ENCODE data around the gene C19orf25.

C19orf25 gene

GRCh38 chr19:1478934-1479707 is at the start of gene C19orf25:
Gene C19orf25 (minus strand): TSS chr19:1479215. CDS start chr19:1478903, 312 bp downstream.
- Histone ChIP-seq H3K4me1 (ENCODE audit: control insufficient read depth in 1 of 2, insufficient read depth in 2 of 2, low read length in 2 of 2) (peaks cover 0 to 7% of the 10 kb centered on the region in 2 donors), H3K9me3 (ENCODE audit: control insufficient read depth in 1 of 2, low read length in 2 of 2) (no peaks in the 10 kb centered on the region), H3K27ac (ENCODE audit: low read depth, low read length) (peak within 1 kb of the TSS; percentile 75), H3K4me3 (ENCODE audit: low read depth in 1 of 2, low read length in 2 of 2) (peak within 1 kb of the TSS; percentile 81 to 84), H3K27me3 (ENCODE audit: control insufficient read depth in 1 of 2, insufficient read depth in 2 of 2, low read length in 2 of 2) (no peaks in the 10 kb centered on the region), H3K9ac (ENCODE audit: low read depth in 1 of 2, low read length in 2 of 2) (peak within 1 kb of the TSS; percentile 65 to 90), H3K36me3 (ENCODE audit: control insufficient read depth in 1 of 2, insufficient read depth in 2 of 2, low read length in 2 of 2) (peaks cover 9 to 12% of the 10 kb centered on the region in 2 donors)

GRCh38 chr19:1527650-1528309 is 48.8 kb upstream of the C19orf25 start:
- H3K27me3 ChIP-seq (ENCODE audit: control insufficient read depth in 1 of 2, insufficient read depth in 2 of 2, low read length in 2 of 2), result peaks cover 30 to 39% of the 10 kb centered on the region in 2 donors
- H3K4me3 ChIP-seq (ENCODE audit: low read depth in 1 of 2, low read length in 2 of 2), result no peak overlapping the region

GRCh38 chr19:1526979-1527649 is 48.1 kb upstream of the C19orf25 start:
- Histone ChIP-seq H3K4me3 (ENCODE audit: low read depth in 1 of 2, low read length in 2 of 2) (no peak overlapping the region), H3K9ac (ENCODE audit: low read depth in 1 of 2, low read length in 2 of 2) (no peak overlapping the region), H3K9me3 (ENCODE audit: control insufficient read depth in 1 of 2, low read length in 2 of 2) (no peaks in the 10 kb centered on the region), H3K27ac (ENCODE audit: low read depth, low read length) (no peak overlapping the region), H3K4me1 (ENCODE audit: control insufficient read depth in 1 of 2, insufficient read depth in 2 of 2, low read length in 2 of 2) (no peaks in the 10 kb centered on the region), H3K27me3 (ENCODE audit: control insufficient read depth in 1 of 2, insufficient read depth in 2 of 2, low read length in 2 of 2) (peaks cover 31 to 42% of the 10 kb centered on the region in 2 donors), H3K36me3 (ENCODE audit: control insufficient read depth in 1 of 2, insufficient read depth in 2 of 2, low read length in 2 of 2) (no peaks in the 10 kb centered on the region)

More at GRCh38 chr19:1527650-1528309, 48.8 kb upstream of the C19orf25 start:
- Histone ChIP-seq H3K36me3 (ENCODE audit: control insufficient read depth in 1 of 2, insufficient read depth in 2 of 2, low read length in 2 of 2) (no peaks in the 10 kb centered on the region), H3K27ac (ENCODE audit: low read depth, low read length) (no peak overlapping the region), H3K9me3 (ENCODE audit: control insufficient read depth in 1 of 2, low read length in 2 of 2) (no peaks in the 10 kb centered on the region), H3K4me1 (ENCODE audit: control insufficient read depth in 1 of 2, insufficient read depth in 2 of 2, low read length in 2 of 2) (no peaks in the 10 kb centered on the region), H3K9ac (ENCODE audit: low read depth in 1 of 2, low read length in 2 of 2) (no peak overlapping the region)

- Histone ChIP-seq H3K36me3 (ENCODE audit: control insufficient read depth in 1 of 2, insufficient read depth in 2 of 2, low read length in 2 of 2) (no peaks in the 10 kb centered on the region), H3K4me3 (ENCODE audit: low read depth in 1 of 2, low read length in 2 of 2) (no peak overlapping the region), H3K4me1 (ENCODE audit: control insufficient read depth in 1 of 2, insufficient read depth in 2 of 2, low read length in 2 of 2) (no peaks in the 10 kb centered on the region), H3K27me3 (ENCODE audit: control insufficient read depth in 1 of 2, insufficient read depth in 2 of 2, low read length in 2 of 2) (peaks cover 31 to 49% of the 10 kb centered on the region in 2 donors), H3K9ac (ENCODE audit: low read depth in 1 of 2, low read length in 2 of 2) (no peak overlapping the region), H3K9me3 (ENCODE audit: control insufficient read depth in 1 of 2, low read length in 2 of 2) (no peaks in the 10 kb centered on the region), H3K27ac (ENCODE audit: low read depth, low read length) (no peak overlapping the region)
Measured at GRCh38 chr19:1526066-1526778, 47.2 kb upstream of the C19orf25 start.

- Histone ChIP-seq H3K4me1 (ENCODE audit: control insufficient read depth in 1 of 2, insufficient read depth in 2 of 2, low read length in 2 of 2) (no peaks in the 10 kb centered on the region), H3K4me3 (ENCODE audit: low read depth in 1 of 2, low read length in 2 of 2) (no peak overlapping the region), H3K9me3 (ENCODE audit: control insufficient read depth in 1 of 2, low read length in 2 of 2) (no peaks in the 10 kb centered on the region), H3K27me3 (ENCODE audit: control insufficient read depth in 1 of 2, insufficient read depth in 2 of 2, low read length in 2 of 2) (peaks cover 31 to 49% of the 10 kb centered on the region in 2 donors), H3K9ac (ENCODE audit: low read depth in 1 of 2, low read length in 2 of 2) (no peak overlapping the region), H3K27ac (ENCODE audit: low read depth, low read length) (no peak overlapping the region), H3K36me3 (ENCODE audit: control insufficient read depth in 1 of 2, insufficient read depth in 2 of 2, low read length in 2 of 2) (no peaks in the 10 kb centered on the region)
Measured at GRCh38 chr19:1525343-1525742, 46.3 kb upstream of the C19orf25 start.

- Histone ChIP-seq H3K27ac (ENCODE audit: low read depth, low read length) (no peak overlapping the region), H3K4me1 (ENCODE audit: control insufficient read depth in 1 of 2, insufficient read depth in 2 of 2, low read length in 2 of 2) (no peaks in the 10 kb centered on the region), H3K27me3 (ENCODE audit: control insufficient read depth in 1 of 2, insufficient read depth in 2 of 2, low read length in 2 of 2) (peaks cover 31 to 49% of the 10 kb centered on the region in 2 donors), H3K36me3 (ENCODE audit: control insufficient read depth in 1 of 2, insufficient read depth in 2 of 2, low read length in 2 of 2) (no peaks in the 10 kb centered on the region), H3K9me3 (ENCODE audit: control insufficient read depth in 1 of 2, low read length in 2 of 2) (no peaks in the 10 kb centered on the region), H3K9ac (ENCODE audit: low read depth in 1 of 2, low read length in 2 of 2) (no peak overlapping the region), H3K4me3 (ENCODE audit: low read depth in 1 of 2, low read length in 2 of 2) (no peak overlapping the region)
Measured at GRCh38 chr19:1524972-1525325, 45.9 kb upstream of the C19orf25 start.

- Histone ChIP-seq H3K36me3 (ENCODE audit: control insufficient read depth in 1 of 2, insufficient read depth in 2 of 2, low read length in 2 of 2) (no peaks in the 10 kb centered on the region), H3K27me3 (ENCODE audit: control insufficient read depth in 1 of 2, insufficient read depth in 2 of 2, low read length in 2 of 2) (peaks cover 31 to 49% of the 10 kb centered on the region in 2 donors), H3K4me3 (ENCODE audit: low read depth in 1 of 2, low read length in 2 of 2) (no peak overlapping the region), H3K4me1 (ENCODE audit: control insufficient read depth in 1 of 2, insufficient read depth in 2 of 2, low read length in 2 of 2) (no peaks in the 10 kb centered on the region), H3K9me3 (ENCODE audit: control insufficient read depth in 1 of 2, low read length in 2 of 2) (no peaks in the 10 kb centered on the region), H3K9ac (ENCODE audit: low read depth in 1 of 2, low read length in 2 of 2) (no peak overlapping the region), H3K27ac (ENCODE audit: low read depth, low read length) (no peak overlapping the region)
Measured at GRCh38 chr19:1524287-1524971, 45.4 kb upstream of the C19orf25 start.

GRCh38 chr19:1523412-1524286 is 44.6 kb upstream of the C19orf25 start, which contains the start of gene PLK5:
Gene PLK5 (plus strand): TSS chr19:1524077. CDS start chr19:1526997, 2,920 bp downstream.
- H3K9ac ChIP-seq (ENCODE audit: low read depth in 1 of 2, low read length in 2 of 2), result no peak within 1 kb of the TSS
- H3K4me3 ChIP-seq (ENCODE audit: low read depth in 1 of 2, low read length in 2 of 2), result no peak within 1 kb of the TSS
- H3K27me3 ChIP-seq (ENCODE audit: control insufficient read depth in 1 of 2, insufficient read depth in 2 of 2, low read length in 2 of 2), result peaks cover 31 to 47% of the 10 kb centered on the region in 2 donors

GRCh38 chr19:1522838-1523237 is 43.8 kb upstream of the C19orf25 start:
- no peaks in the 10 kb centered on the region for H3K36me3 ChIP-seq (ENCODE audit: control insufficient read depth in 1 of 2, insufficient read depth in 2 of 2, low read length in 2 of 2)

More at GRCh38 chr19:1523412-1524286, 44.6 kb upstream of the C19orf25 start, which contains the start of gene PLK5:
- no peaks in the 10 kb centered on the region for H3K9me3 ChIP-seq (ENCODE audit: control insufficient read depth in 1 of 2, low read length in 2 of 2)
- H3K4me1 ChIP-seq (ENCODE audit: control insufficient read depth in 1 of 2, insufficient read depth in 2 of 2, low read length in 2 of 2), result no peaks in the 10 kb centered on the region
- H3K36me3 ChIP-seq (ENCODE audit: control insufficient read depth in 1 of 2, insufficient read depth in 2 of 2, low read length in 2 of 2), result no peaks in the 10 kb centered on the region
- H3K27ac ChIP-seq (ENCODE audit: low read depth, low read length), result no peak within 1 kb of the TSS

More at GRCh38 chr19:1522838-1523237, 43.8 kb upstream of the C19orf25 start:
- Histone ChIP-seq H3K9me3 (ENCODE audit: control insufficient read depth in 1 of 2, low read length in 2 of 2) (no peaks in the 10 kb centered on the region), H3K4me1 (ENCODE audit: control insufficient read depth in 1 of 2, insufficient read depth in 2 of 2, low read length in 2 of 2) (no peaks in the 10 kb centered on the region), H3K9ac (ENCODE audit: low read depth in 1 of 2, low read length in 2 of 2) (no peak overlapping the region), H3K27ac (ENCODE audit: low read depth, low read length) (no peak overlapping the region), H3K4me3 (ENCODE audit: low read depth in 1 of 2, low read length in 2 of 2) (no peak overlapping the region), H3K27me3 (ENCODE audit: control insufficient read depth in 1 of 2, insufficient read depth in 2 of 2, low read length in 2 of 2) (peaks cover 31 to 47% of the 10 kb centered on the region in 2 donors)
